GM10266 (cell line): ENCODE data around the gene SLC9A1.

Source experiments
- DNase-seq: peaks from one replicate; pipeline ENCODE4 v3.0.0; 2012; ENCODE audit errors: extremely low spot score
- TF ChIP-seq, protein P1 (sequence below): IDR thresholded peaks from 2 replicates; pipeline ENCODE4 v1.5.1; 2012; ENCODE audit warnings: mild to moderate bottlenecking, low read depth; ENCODE audit not compliant: control insufficient read depth, insufficient read depth; ENCODE audit errors: missing control alignments

The SLC9A1 gene

GRCh38 chr1:27138927-27139326 is 16.0 kb downstream of the SLC9A1 start:
- TF ChIP-seq, protein P1, sequence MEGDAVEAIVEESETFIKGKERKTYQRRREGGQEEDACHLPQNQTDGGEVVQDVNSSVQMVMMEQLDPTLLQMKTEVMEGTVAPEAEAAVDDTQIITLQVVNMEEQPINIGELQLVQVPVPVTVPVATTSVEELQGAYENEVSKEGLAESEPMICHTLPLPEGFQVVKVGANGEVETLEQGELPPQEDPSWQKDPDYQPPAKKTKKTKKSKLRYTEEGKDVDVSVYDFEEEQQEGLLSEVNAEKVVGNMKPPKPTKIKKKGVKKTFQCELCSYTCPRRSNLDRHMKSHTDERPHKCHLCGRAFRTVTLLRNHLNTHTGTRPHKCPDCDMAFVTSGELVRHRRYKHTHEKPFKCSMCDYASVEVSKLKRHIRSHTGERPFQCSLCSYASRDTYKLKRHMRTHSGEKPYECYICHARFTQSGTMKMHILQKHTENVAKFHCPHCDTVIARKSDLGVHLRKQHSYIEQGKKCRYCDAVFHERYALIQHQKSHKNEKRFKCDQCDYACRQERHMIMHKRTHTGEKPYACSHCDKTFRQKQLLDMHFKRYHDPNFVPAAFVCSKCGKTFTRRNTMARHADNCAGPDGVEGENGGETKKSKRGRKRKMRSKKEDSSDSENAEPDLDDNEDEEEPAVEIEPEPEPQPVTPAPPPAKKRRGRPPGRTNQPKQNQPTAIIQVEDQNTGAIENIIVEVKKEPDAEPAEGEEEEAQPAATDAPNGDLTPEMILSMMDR, result no peak
- DNase-seq, result no peak

DNA sequence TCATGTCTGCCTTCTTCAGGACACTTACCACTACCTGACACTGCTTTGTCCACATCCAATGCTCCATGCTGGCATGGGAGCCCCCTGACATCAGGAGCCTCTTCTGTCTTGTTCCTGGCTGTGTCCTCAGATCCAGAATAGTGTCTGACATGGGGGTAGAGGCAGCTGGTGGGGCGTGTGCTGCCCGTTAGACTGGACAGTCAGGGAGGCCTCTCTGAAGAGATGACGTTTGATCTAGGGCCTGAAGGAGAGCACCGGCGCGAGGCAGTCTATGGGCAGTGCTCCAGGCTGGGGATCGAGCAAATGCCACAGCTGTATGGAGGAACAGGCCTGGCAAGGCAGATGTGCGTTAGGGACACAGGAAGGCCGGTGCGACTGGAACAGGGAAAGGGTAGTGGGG is 16.6 kb downstream of the SLC9A1 start:
- TF ChIP-seq, protein P1, result no peak

DNA sequence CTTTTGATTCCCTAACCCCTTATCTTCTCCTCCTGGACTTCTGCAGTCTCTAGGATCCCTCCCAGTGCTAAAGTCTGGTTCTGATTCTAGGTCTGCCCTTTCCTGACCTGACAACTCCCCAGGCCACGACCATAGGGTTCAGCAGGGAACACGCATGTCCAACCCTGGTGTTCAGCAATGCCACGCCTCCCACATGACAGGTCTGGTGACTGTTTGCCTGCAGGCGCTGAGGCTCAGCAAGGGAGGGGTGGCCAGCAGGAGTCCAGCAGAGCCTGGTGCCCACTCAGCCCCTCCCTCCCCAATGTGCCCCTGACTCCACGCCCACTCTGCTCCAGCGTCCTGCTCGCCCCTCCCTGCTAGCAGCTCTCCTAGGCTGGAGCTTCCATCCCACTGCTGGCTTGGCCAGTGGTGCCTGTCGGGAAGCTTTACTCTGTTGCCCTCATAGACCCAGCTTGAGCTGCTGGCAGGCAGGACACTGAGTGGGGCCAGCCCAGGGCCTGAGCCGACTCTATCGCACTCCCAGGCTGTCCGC is 17.3 kb downstream of the SLC9A1 start:
- TF ChIP-seq, protein P1, result no peak
- no peak for DNase-seq

More for the DNA sequence above, 16.6 kb downstream of the SLC9A1 start:
- no peak for DNase-seq

- peak; percentile 60 for DNase-seq
These were observed 17.9 kb downstream of the SLC9A1 start for GRCh38 chr1:27136998-27137542.

DNA sequence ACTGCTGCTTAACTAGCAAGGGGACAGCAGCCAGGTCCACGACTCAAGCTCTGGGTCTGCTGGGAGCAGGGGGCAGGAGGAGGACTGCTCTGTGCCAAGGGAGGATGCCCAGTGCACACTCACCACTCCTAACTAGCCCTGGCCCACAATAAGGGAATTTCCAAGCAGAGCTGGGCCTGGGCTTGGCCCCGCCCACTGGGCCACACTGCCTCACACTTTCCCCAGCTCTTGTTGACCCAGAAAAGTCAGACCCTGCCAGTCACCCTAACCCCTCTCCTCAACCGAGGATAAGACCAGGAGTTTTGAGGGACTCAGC is 18.7 kb downstream of the SLC9A1 start:
- no peak for DNase-seq
- TF ChIP-seq, protein P1, result no peak

More at GRCh38 chr1:27136998-27137542, 17.9 kb downstream of the SLC9A1 start:
- TF ChIP-seq, protein P1, result no peak

GRCh38 chr1:27135541-27136235 is 19.2 kb downstream of the SLC9A1 start:
- DNase-seq, result no peak
- TF ChIP-seq, protein P1, result peak; percentile 6

DNA sequence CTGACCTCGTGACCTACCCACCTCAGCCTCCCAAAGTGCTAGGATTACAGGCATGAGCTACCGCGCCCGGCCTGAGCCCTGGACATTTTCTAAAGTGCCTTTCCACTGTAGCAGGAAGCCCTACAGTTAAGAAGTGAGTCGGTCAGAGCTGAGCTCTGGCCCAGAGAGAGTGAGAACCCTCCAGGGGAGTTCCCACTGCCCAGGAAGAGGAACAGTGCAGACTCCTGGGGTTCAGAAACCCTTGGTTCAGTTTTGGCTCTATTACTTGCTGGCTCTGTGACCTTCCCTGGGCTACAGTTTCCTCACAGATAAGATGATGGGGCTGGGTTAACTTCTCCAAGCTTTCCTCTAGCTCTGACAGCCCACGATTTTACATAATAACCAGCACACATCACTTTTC is 20.9 kb downstream of the SLC9A1 start:
- TF ChIP-seq, protein P1, result no peak
- DNase-seq, result peak; percentile 71
